ENCODE measurements around the gene VCAM1. TPM values are rescaled to one million over a fixed set of nuclear protein-coding genes. Genes with fewer than 3 reads are reported as not detected.

VCAM1 gene
- total RNA-seq, 1 donor from 2014 or later: 8.2 TPM

DNA sequence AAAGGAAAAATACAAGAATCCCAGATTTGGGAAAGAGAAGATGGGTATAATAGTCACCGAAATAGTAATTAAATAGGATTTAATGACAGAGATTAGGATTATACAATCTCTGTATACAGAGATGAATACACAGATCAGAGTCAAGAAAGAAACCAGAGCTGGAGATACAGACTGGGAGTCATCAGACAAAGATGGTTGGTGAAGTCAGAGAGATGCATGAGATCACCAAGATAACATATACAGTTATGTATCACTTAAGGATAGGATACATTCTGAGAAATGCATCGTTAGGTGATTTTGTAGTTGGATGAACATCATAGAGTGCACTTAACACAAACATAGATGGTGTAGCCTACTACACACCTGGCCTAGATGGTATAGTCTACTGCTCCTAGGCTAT, 49.8 kb downstream of the VCAM1 start:
- Mint-ChIP-seq H3K4me3 (ENCODE audit: unreplicated experiment) (no peak overlapping the region), H3K27me3 (ENCODE audit: unreplicated experiment) (peaks cover 20% of the 10 kb centered on the region), H3K27ac (ENCODE audit: unreplicated experiment) (no peak overlapping the region), H3K9me3 (ENCODE audit: unreplicated experiment) (peaks cover 2% of the 10 kb centered on the region), H3K4me1 (ENCODE audit: unreplicated experiment) (peaks cover 15% of the 10 kb centered on the region), H3K36me3 (ENCODE audit: unreplicated experiment) (no peaks in the 10 kb centered on the region)
- DNase-seq (ENCODE audit: extremely low spot score, unreplicated experiment): no peak
- no peak for TF ChIP-seq CTCF (IDR thresholded peaks at IDR 0.05)

DNA sequence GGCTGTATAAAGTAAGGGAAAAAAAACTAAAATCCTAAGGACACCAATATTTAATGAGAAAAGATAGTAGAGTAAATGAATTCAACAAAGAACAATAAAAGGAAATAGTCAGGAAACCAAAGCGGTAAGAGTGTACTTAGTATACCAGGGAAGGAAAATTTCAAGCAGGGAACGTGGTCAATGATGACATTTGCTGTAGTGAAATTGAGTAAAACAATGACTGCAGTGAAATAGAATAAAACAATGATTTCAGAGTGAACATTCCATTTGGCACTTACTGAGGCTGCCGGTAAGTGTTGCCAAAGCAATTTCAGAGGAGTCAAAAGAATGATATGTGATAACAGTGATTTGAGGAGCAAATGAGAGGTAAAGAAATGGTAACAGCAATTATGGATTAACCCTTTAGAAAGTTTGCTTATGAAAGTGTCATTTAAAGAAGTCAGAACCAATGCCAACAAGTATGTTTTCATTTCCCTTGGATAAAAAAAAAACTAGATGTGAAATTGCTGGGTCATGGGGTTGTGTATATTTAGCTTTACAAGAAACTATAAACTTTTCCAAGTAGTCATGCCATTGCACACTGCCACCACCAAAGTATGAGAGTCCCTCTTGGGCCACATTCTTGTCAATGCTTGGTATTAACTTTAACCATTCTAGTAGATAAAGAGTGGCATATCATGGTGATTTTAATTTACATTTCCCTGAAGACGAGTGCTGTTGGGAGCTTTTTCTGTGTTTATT, 50.5 kb downstream of the VCAM1 start:
- Mint-ChIP-seq H3K4me1 (ENCODE audit: unreplicated experiment) (peaks cover 15% of the 10 kb centered on the region), H3K4me3 (ENCODE audit: unreplicated experiment) (no peak overlapping the region), H3K9me3 (ENCODE audit: unreplicated experiment) (peaks cover 8% of the 10 kb centered on the region), H3K27me3 (ENCODE audit: unreplicated experiment) (peaks cover 22% of the 10 kb centered on the region), H3K27ac (ENCODE audit: unreplicated experiment) (no peak overlapping the region), H3K36me3 (ENCODE audit: unreplicated experiment) (no peaks in the 10 kb centered on the region)
- TF ChIP-seq CTCF (IDR thresholded peaks at IDR 0.05): no peak
- DNase-seq (ENCODE audit: extremely low spot score, unreplicated experiment): no peak

DNA sequence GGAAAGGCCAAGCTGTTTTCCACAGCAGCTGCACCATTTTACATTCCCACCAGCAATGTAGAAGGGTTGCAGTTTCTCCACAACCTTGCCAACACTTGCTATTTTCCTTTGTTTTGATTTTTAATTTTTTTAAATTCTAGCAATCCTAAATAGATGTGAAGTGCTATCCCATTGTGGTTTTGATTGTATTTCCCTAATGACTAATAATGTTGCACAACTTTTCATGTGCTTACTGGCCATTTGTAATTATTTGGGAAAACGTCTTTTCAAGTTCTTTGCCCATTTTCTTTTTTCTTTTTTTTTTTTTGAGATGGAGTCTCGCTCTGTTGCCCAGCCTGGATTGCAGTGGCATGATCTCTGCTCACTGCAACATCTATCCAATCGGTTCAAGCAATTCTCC, 53.9 kb downstream of the VCAM1 start:
- Mint-ChIP-seq H3K4me1 (ENCODE audit: unreplicated experiment) (peaks cover 15% of the 10 kb centered on the region), H3K9me3 (ENCODE audit: unreplicated experiment) (peaks cover 8% of the 10 kb centered on the region), H3K4me3 (ENCODE audit: unreplicated experiment) (no peak overlapping the region), H3K27me3 (ENCODE audit: unreplicated experiment) (peaks cover 22% of the 10 kb centered on the region), H3K27ac (ENCODE audit: unreplicated experiment) (no peak overlapping the region), H3K36me3 (ENCODE audit: unreplicated experiment) (no peaks in the 10 kb centered on the region)
- no peak for DNase-seq (ENCODE audit: extremely low spot score, unreplicated experiment)
- TF ChIP-seq CTCF (IDR thresholded peaks at IDR 0.05): no peak

DNA sequence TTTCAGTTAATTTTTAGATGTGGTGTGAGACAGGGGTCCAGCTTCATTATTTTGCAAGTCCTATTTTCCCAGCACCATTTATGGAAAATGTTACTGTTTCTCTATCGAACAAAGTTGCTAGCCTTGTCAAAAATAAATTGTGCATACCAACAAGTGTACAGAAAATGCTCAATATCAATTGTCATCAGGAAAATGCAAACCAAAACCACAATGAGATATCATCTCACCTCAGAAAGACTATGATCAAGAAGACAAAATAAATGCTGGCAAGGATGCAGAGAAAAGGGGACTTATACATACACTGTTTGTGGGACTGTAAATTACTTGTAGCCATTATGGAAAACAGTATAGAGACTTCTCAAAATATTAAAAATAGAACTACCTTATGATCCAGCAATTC, 54.8 kb downstream of the VCAM1 start:
- H3K4me1 Mint-ChIP-seq (ENCODE audit: unreplicated experiment): peaks cover 15% of the 10 kb centered on the region
- no peak overlapping the region for H3K27ac Mint-ChIP-seq (ENCODE audit: unreplicated experiment)
- no peak for TF ChIP-seq CTCF (IDR thresholded peaks at IDR 0.05)
- H3K9me3 Mint-ChIP-seq (ENCODE audit: unreplicated experiment): peaks cover 14% of the 10 kb centered on the region
- H3K36me3 Mint-ChIP-seq (ENCODE audit: unreplicated experiment): no peaks in the 10 kb centered on the region
- DNase-seq (ENCODE audit: extremely low spot score, unreplicated experiment): no peak
- peaks cover 21% of the 10 kb centered on the region for H3K27me3 Mint-ChIP-seq (ENCODE audit: unreplicated experiment)
- no peak overlapping the region for H3K4me3 Mint-ChIP-seq (ENCODE audit: unreplicated experiment)

DNA sequence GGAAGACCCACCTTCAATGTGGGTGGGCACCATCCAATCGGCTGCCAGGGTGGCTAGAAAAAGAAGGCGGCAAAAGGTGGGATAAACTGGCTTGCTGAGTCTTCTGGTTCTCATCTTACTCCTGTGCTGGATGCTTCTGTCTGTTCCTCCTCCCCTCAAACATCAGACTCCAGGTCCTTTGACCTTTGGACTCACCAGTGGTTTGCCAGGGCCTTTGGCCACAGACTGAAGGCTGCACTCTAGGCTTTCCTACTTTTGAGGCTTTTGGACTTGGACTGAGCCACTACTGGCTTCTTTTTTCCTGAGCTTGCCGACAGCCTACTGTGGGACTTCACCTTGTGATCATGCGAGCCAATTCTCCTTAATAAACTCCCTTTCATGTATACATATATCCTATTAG, 55.9 kb downstream of the VCAM1 start:
- DNase-seq (ENCODE audit: extremely low spot score, unreplicated experiment): no peak
- no peak for TF ChIP-seq CTCF (IDR thresholded peaks at IDR 0.05)
- H3K4me1 Mint-ChIP-seq (ENCODE audit: unreplicated experiment): peaks cover 6% of the 10 kb centered on the region
- no peak overlapping the region for H3K4me3 Mint-ChIP-seq (ENCODE audit: unreplicated experiment)
- no peaks in the 10 kb centered on the region for H3K36me3 Mint-ChIP-seq (ENCODE audit: unreplicated experiment)
- H3K27ac Mint-ChIP-seq (ENCODE audit: unreplicated experiment): no peak overlapping the region
- peaks cover 16% of the 10 kb centered on the region for H3K9me3 Mint-ChIP-seq (ENCODE audit: unreplicated experiment)
- H3K27me3 Mint-ChIP-seq (ENCODE audit: unreplicated experiment): peaks cover 21% of the 10 kb centered on the region
